PFSK-1 (cell line): ENCODE measurements around the gene RFTN1.

Experiments used
- FOXP2 ChIP-seq: optimal IDR thresholded peaks from 2 replicates; pipeline ENCODE3; 2011; ENCODE audit warnings: borderline replicate concordance, control low read depth, inconsistent platforms; ENCODE audit not compliant: insufficient read depth; ENCODE audit errors: extremely low read length, extremely low read depth
- POLR2AphosphoS5 ChIP-seq: IDR thresholded peaks from 2 replicates; pipeline ENCODE4 v1.6.1; 2012; ENCODE audit warnings: low read depth, mild to moderate bottlenecking, control low read depth, low read length, moderate library complexity
- REST ChIP-seq, 2 experiments: IDR thresholded peaks; 2 replicates each; pipeline versions ENCODE4 v1.6.1 to v1.8.0; 2011 to 2012; ENCODE audit warnings: low read depth in 2 of 2, low read length in 2 of 2, control low read depth in 1 of 2, inconsistent platforms in 1 of 2, mild to moderate bottlenecking in 1 of 2, moderate library complexity in 1 of 2; ENCODE audit not compliant: insufficient read depth in 1 of 2
- SIN3A ChIP-seq: IDR thresholded peaks from 2 replicates; pipeline ENCODE4 v1.6.1; 2012; ENCODE audit warnings: mild to moderate bottlenecking, low read length, moderate library complexity, borderline replicate concordance; ENCODE audit not compliant: insufficient read depth
- TAF1 ChIP-seq: IDR thresholded peaks from 2 replicates; pipeline ENCODE4 v1.6.1; 2012; ENCODE audit warnings: low read length, control low read depth, borderline replicate concordance; ENCODE audit not compliant: insufficient read depth

RFTN1 gene

GRCh38 chr3:16423947-16424673 lies 89.4 kb downstream of the RFTN1 start:
- TF ChIP-seq TAF1 (no peak), POLR2AphosphoS5 (no peak), FOXP2 (no peak), SIN3A (no peak), REST (IDR thresholded peaks at IDR 0.05; ENCODE audit: insufficient read depth in 1 of 2, low read depth in 2 of 2, low read length in 2 of 2) (no peak)

- TF ChIP-seq POLR2AphosphoS5, result no peak
- no peak for TF ChIP-seq REST (IDR thresholded peaks at IDR 0.05; ENCODE audit: insufficient read depth in 1 of 2, low read depth in 2 of 2, low read length in 2 of 2)
- no peak for TF ChIP-seq SIN3A
- TF ChIP-seq FOXP2, result no peak
- TF ChIP-seq TAF1, result no peak
Measured at GRCh38 chr3:16423298-16423697, 90.2 kb downstream of the RFTN1 start.

GRCh38 chr3:16419640-16420241 lies 93.8 kb downstream of the RFTN1 start:
- TF ChIP-seq REST (IDR thresholded peaks at IDR 0.05; ENCODE audit: insufficient read depth in 1 of 2, low read depth in 2 of 2, low read length in 2 of 2) (no peak), SIN3A (no peak), TAF1 (no peak), POLR2AphosphoS5 (no peak), FOXP2 (no peak)

DNA sequence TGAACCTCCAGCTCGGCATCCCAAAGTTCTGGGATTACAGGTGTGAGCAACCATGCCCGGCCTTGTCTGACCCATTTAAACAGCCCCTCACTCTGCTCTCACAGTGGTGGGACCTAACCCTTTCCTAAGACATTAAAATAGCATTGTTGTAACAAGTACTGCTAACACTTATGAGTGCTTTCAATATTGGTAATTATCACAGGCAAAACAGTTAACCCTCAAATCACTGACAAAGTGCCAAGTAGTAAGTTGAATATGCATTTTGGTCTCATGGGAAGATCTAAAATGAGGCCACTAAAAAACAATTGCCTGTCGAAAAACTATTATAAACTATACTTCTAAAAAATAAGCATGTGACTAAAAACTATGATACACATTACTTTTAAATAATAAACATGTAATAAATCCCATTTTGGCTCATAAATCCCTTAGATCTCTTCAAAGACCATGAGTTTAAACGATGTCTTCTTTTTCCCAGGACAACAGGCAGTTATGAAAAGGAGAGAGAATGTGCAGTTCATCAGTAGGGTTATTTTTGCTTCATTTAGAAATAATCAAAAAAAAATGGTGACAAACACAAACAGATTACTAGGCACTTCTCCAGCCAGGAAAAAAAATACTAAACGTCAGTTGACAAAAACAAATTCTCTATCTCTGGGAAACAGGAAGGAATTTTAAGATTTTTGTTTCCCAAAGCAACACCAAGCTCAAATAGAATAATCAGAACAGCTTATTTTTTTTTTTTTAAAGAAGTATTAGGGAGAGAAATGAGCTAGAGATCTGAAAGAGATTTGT lies 95.4 kb downstream of the RFTN1 start:
- TF ChIP-seq REST (IDR thresholded peaks at IDR 0.05; ENCODE audit: insufficient read depth in 1 of 2, low read depth in 2 of 2, low read length in 2 of 2) (no peak), TAF1 (no peak), FOXP2 (no peak), SIN3A (no peak)
